Right lobe of liver (tissue), 6 donors: ENCODE results near the gene SLC6A8. TPM values are rescaled to one million over a fixed set of nuclear protein-coding genes. Genes with fewer than 3 reads are reported as not detected.
A peak's percentile ranks its signal among the peaks of the same experiment; 100 is the strongest.

ENCODE experiments used
- ATAC-seq, 4 donors: fragments of 200-7000 bp; cut with Tn5 transposase; one replicate each; pipeline ENCODE4 v1.9.1; 2020; ENCODE audit warnings: mild to moderate bottlenecking in 4 of 4, moderate library complexity in 4 of 4
- DNase-seq, 3 donors: peaks; one replicate each; pipeline ENCODE4 v3.0.0-alpha.2; 2020
- H3K27ac ChIP-seq, 3 donors: fragments of 200-600 bp; one replicate each; pipeline ENCODE4 v1.8.0; 2022
- H3K27me3 ChIP-seq, 2 donors: fragments of 200-600 bp; one replicate each; pipeline ENCODE4 v1.8.0; 2022
- H3K36me3 ChIP-seq, 4 donors: fragments of 200-600 bp; sonication (generic) in 1 of 4; one replicate each; pipeline versions ENCODE4 v1.5.1 to v1.8.0; 2017 to 2022; ENCODE audit warnings: control low read depth in 1 of 4
- H3K4me1 ChIP-seq, 4 donors: fragments of 200-600 bp; sonication (generic) in 1 of 4; one replicate each; pipeline versions ENCODE4 v1.5.1 to v1.8.0; 2017 to 2022; ENCODE audit warnings: control low read depth in 1 of 4
- H3K4me3 ChIP-seq, 3 donors: fragments of 200-600 bp; one replicate each; pipeline ENCODE4 v1.8.0; 2022
- H3K9me3 ChIP-seq, 4 donors: fragments of 200-600 bp; sonication (generic) in 1 of 4; one replicate each; pipeline versions ENCODE4 v1.5.1 to v1.8.0; 2017 to 2022; ENCODE audit warnings: control low read depth in 1 of 4
- CTCF ChIP-seq, 4 donors: fragments of 200-600 bp in 3 of 4; fragments of 450-650 bp in 1 of 4; IDR thresholded peaks; one replicate each; pipeline versions ENCODE4 v1.5.1 to v1.8.0; 2016 to 2022; ENCODE audit warnings: antibody characterized with exemption in 4 of 4, mild to moderate bottlenecking in 2 of 4
- POLR2A ChIP-seq: fragments of 450-650 bp; IDR thresholded peaks from one replicate; pipeline ENCODE4 v1.6.1; 2017; ENCODE audit warnings: antibody characterized with exemption, mild to moderate bottlenecking
- WGBS: methylation state at CpG from one replicate; pipeline ENCODE4 v1.1.6; 2018; ENCODE audit warnings: low coverage, low lambda C conversion rate; ENCODE audit not compliant: insufficient coverage; ENCODE audit errors: missing lambda C conversion rate; 5-methylcytosine and 5-hydroxymethylcytosine counted together
- intact Hi-C, 2 donors: fragments of 100-400 bp; cut with DNase I; formaldehyde crosslinking; loops; one replicate each; pipeline versions ENCODE4 v1.11.2 to v1.14.1; 2022
- total RNA-seq, 6 experiments: library from RNA; depleted of rRNA in 2 of 6; stranded (reverse); fragments of >200 nt in 2 of 6; fragmentation: NEBNext Ultra II Directional in 3 of 6; extraction: Animal tissue kit (Norgen Biotek cat#: 25700) in 3 of 6; gene quantifications; one replicate each; pipeline versions ENCODE4 v1.1.0 to v1.2.4, GENCODE V29; 2016 to 2023
- donor health status: DM: no; HTN: yes; CAD: no.
- donor health status: DM: no; HTN: no; CAD: no.
- donor health status: DM: no; HTN: no; CAD: no.
- donor health status: DM: no; HTN: yes; CAD: no.
- donor health status: DM: no; HTN: yes; CAD: no.

Gene SLC6A8
- total RNA-seq, 6 experiments from 2014 or later = 1.6 to 9.2 (median 2.9) TPM

GRCh38 chrX:153717445-153717844, 29.7 kb downstream of the SLC6A8 start:
- Histone ChIP-seq H3K36me3 (peaks cover 0 to 20% (median 5%) of the 10 kb centered on the region in 4 donors), H3K9me3 (no peaks in the 10 kb centered on the region), H3K4me3 (no peak overlapping the region), H3K4me1 (peaks cover 0 to 3% (median 0%) of the 10 kb centered on the region in 4 donors), H3K27ac (no peak overlapping the region), H3K27me3 (no peaks in the 10 kb centered on the region)
- WGBS = 81% methylated on average over 9 of the region's 9 CpGs
- intact Hi-C loops = no loop called here
- DNase-seq (no peak), ATAC-seq (no peak)
- TF ChIP-seq POLR2A (no peak), CTCF (IDR thresholded peaks at IDR 0.05) (no peak)

- Histone ChIP-seq H3K4me3 (no peak overlapping the region), H3K9me3 (no peaks in the 10 kb centered on the region), H3K36me3 (peaks cover 0 to 20% (median 5%) of the 10 kb centered on the region in 4 donors), H3K27ac (no peak overlapping the region), H3K4me1 (peaks cover 0 to 7% (median 0%) of the 10 kb centered on the region in 4 donors), H3K27me3 (no peaks in the 10 kb centered on the region)
- TF ChIP-seq CTCF (IDR thresholded peaks at IDR 0.05) = no peak
- no peak for TF ChIP-seq POLR2A
- WGBS = 57% methylated on average over 2 of the region's 2 CpGs
- DNase-seq (no peak), ATAC-seq (no peak)
- intact Hi-C loops = no loop called here
These were observed 31.5 kb downstream of the SLC6A8 start for GRCh38 chrX:153719238-153719637.

- Histone ChIP-seq H3K27ac (no peak overlapping the region), H3K4me3 (no peak overlapping the region), H3K4me1 (peaks cover 0 to 7% (median 0%) of the 10 kb centered on the region in 4 donors), H3K36me3 (peaks cover 0 to 16% (median 3%) of the 10 kb centered on the region in 4 donors), H3K27me3 (no peaks in the 10 kb centered on the region), H3K9me3 (no peaks in the 10 kb centered on the region)
- TF ChIP-seq POLR2A = no peak
- no peak for TF ChIP-seq CTCF (IDR thresholded peaks at IDR 0.05)
- DNase-seq (no peak), ATAC-seq (no peak)
- WGBS = 28% methylated on average over 2 of the region's 2 CpGs
- intact Hi-C loops = no loop called here
These were observed 32.0 kb downstream of the SLC6A8 start for GRCh38 chrX:153719701-153720100.

GRCh38 chrX:153722704-153723350, 35.1 kb downstream of the SLC6A8 start:
- peaks cover 0 to 7% (median 0%) of the 10 kb centered on the region in 4 donors for H3K36me3 ChIP-seq
- no peaks in the 10 kb centered on the region for H3K27me3 ChIP-seq
- no peak for TF ChIP-seq CTCF (IDR thresholded peaks at IDR 0.05)
- no peak for TF ChIP-seq POLR2A
- ATAC-seq (no peak), DNase-seq (no peak)
- intact Hi-C loops = no loop called here
- peak overlapping the region in 2 of 3 donors; percentile 71 to 78 for H3K27ac ChIP-seq
- peaks cover 0 to 14% (median 0%) of the 10 kb centered on the region in 4 donors for H3K4me1 ChIP-seq
- WGBS = 44% methylated on average over 11 of the region's 12 CpGs
- no peaks in the 10 kb centered on the region for H3K9me3 ChIP-seq
- peak overlapping the region; percentile 60 to 71 (median 71) for H3K4me3 ChIP-seq
